HG03060 (cell line): ENCODE results near the gene C5AR1.
"Not testable (repeated sequence)": the region's sequence is repeated elsewhere in the genome, so short reads cannot be mapped to it uniquely, and the experiment has no call there.

Source experiments
- ATAC-seq: cut with Tn5 transposase; IDR thresholded peaks from one replicate; pipeline ENCODE4 v1.9.1; 2021; ENCODE audit warnings: low read depth, moderate number of reproducible peaks; ENCODE audit not compliant: unreplicated experiment

Gene C5AR1

DNA sequence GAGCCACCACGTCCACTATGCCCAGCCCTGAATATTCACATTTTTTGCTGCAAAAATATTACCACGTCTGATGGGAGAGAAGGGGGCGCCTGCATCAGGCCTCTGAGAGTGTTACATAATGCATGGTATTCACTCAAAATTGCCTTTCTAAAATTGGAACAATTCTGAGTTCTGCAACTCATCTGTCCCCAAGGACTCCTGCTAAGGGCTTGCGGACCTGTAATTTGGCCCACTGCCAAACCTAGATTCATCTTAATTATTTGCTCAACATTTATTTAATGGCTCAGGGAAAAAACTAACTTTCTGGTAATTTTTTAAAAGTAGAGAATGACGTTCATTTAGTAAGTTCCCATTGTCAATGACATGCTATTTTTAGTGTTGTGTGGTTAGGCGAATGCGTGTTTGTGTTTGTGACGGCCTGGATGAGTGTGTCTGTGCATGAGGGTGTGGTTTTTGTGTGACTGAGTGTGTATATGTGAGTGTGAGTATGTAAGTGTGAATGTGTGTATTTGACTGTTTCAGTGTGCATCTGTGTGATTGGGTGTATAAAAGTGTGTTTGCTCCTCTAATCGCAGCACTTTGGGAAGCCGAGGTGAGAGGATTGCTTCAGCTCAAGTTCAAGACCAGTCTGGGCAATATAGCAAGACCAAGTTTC, 26.1 kb upstream of the C5AR1 start:
- ATAC-seq: no peak

- no peak for ATAC-seq
Observed at GRCh38 chr19:47284324-47284899, 25.2 kb upstream of the C5AR1 start.

GRCh38 chr19:47296036-47296435, 13.6 kb upstream of the C5AR1 start:
- ATAC-seq: no peak

DNA sequence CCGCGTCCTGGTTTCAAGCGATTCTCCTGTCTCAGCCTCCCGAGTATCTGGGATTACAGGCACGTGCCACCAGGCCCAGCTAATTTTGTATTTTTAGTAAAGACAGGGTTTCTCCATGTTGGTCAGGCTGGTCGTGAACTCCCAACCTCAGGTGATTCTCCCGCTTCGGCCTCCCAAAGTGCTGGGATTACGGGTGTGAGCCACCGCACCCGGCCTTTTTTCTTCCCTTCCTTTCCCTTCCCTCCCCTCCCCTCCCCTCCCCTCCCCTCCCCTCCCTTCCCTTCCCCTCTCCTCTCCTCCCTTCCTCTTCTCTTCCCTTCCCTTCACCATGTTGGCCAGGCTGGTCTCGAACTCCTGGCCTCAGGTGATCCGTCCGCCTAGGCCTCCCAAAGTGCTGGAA, 8.8 kb upstream of the C5AR1 start:
- ATAC-seq: not testable (repeated sequence)

- ATAC-seq: no peak
Observed at GRCh38 chr19:47302249-47302648, 7.4 kb upstream of the C5AR1 start.

GRCh38 chr19:47303966-47304365, 5.7 kb upstream of the C5AR1 start:
- no peak for ATAC-seq

GRCh38 chr19:47305309-47305751, 4.3 kb upstream of the C5AR1 start:
- ATAC-seq: no peak

DNA sequence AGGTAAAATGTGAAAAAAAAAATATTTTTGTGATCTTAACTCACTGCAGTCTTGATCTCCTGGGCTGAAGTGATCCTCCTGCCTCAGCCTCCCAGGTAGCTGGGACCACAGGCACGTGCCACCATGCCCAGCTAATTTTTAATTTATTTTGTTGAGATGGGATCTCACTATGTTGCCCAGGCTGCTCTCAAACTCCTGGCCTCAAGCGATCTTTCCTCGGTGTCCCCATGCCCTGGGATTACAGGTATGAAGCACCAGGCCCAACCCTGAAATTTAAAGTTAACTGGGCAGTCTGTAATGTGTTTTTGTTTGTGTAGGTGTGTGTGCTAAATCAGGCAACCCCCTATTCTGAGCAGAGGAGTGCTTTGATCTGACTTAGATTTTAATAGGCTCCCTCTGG, 3.4 kb upstream of the C5AR1 start:
- ATAC-seq: no peak

DNA sequence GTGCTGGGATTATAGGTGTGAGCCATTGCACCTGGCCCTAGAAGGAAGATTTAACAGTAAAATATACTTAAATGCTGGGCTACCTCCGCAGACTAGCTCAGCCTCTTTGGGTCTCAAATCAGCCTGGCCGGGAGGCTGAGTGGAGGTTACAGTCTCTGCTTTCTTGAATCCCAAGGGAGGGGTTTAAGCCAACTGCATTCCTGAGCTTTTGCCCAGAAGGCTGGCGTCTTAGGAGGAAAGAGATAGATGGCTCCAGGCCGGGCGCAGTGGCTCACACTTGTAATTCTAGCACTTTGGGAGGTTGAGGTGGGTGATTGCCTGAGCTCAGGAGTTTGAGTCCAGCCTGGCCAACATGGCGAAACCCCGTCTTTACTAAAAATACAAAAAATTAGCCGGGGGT, 623 bp upstream of the C5AR1 start:
- ATAC-seq: no peak

- ATAC-seq: no peak
Observed at GRCh38 chr19:47310323-47310722, 662 bp downstream of the C5AR1 start.

- no peak for ATAC-seq
Observed at GRCh38 chr19:47310819-47311218, 1.2 kb downstream of the C5AR1 start.

- ATAC-seq: no peak
Observed at GRCh38 chr19:47312366-47313006, 2.8 kb downstream of the C5AR1 start.

GRCh38 chr19:47313754-47314295, 4.2 kb downstream of the C5AR1 start:
- ATAC-seq: no peak

- no peak for ATAC-seq
Observed at GRCh38 chr19:47315125-47315821, 5.6 kb downstream of the C5AR1 start.

- no peak for ATAC-seq
Observed at GRCh38 chr19:47316513-47316912, 6.9 kb downstream of the C5AR1 start.

- no peak for ATAC-seq
Observed at GRCh38 chr19:47319923-47320871, 10.5 kb downstream of the C5AR1 start.

- no peak for ATAC-seq
Observed at GRCh38 chr19:47321630-47322029, 12.0 kb downstream of the C5AR1 start.

DNA sequence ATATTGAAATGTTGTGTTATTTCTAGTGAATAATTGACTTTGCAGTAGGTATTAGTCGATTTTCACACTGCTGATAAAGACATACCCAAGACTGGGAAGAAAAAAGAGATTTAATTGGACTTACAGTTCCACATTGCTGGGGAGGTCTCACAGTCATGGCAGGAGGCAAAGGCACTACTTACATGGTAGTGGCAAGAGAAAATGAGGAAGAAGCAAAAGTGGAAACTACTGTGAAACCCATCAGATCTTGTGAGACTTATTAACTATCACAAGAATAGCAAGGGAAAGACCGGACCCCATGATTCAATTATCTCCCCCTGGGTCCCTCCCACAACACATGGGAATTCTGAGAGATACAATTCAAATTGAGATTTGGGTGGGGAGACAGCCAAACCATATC, 12.4 kb downstream of the C5AR1 start:
- ATAC-seq: no peak

- ATAC-seq: no peak
Observed at GRCh38 chr19:47323409-47323808, 13.7 kb downstream of the C5AR1 start.

GRCh38 chr19:47323872-47324271, 14.2 kb downstream of the C5AR1 start:
- no peak for ATAC-seq
